GM12865 (cell line): ENCODE results near the gene AFDN.

Source experiments
- DNase-seq: peaks from one replicate; pipeline ENCODE4 v3.0.0; 2010; ENCODE audit warnings: low read depth
- H3K4me3 ChIP-seq: 2 replicates; pipeline ENCODE4 v1.5.1; 2011; ENCODE audit warnings: mild to moderate bottlenecking, low read depth, low read length, control low read depth
- CTCF ChIP-seq: IDR thresholded peaks from 2 replicates; pipeline ENCODE4 v1.5.1; 2011; ENCODE audit warnings: low read length, control low read depth, low read depth, inconsistent platforms; ENCODE audit not compliant: insufficient read depth; ENCODE audit errors: missing control alignments

AFDN gene

GRCh38 chr6:167981916-167982462 lies 155.3 kb downstream of the AFDN start:
- no peak for TF ChIP-seq CTCF
- DNase-seq = no peak

GRCh38 chr6:167984144-167984719 lies 157.5 kb downstream of the AFDN start:
- DNase-seq = no peak
- H3K4me3 ChIP-seq = no peak overlapping the region
- TF ChIP-seq CTCF = no peak

More at GRCh38 chr6:167981916-167982462, 155.3 kb downstream of the AFDN start:
- H3K4me3 ChIP-seq = no peak overlapping the region

DNA sequence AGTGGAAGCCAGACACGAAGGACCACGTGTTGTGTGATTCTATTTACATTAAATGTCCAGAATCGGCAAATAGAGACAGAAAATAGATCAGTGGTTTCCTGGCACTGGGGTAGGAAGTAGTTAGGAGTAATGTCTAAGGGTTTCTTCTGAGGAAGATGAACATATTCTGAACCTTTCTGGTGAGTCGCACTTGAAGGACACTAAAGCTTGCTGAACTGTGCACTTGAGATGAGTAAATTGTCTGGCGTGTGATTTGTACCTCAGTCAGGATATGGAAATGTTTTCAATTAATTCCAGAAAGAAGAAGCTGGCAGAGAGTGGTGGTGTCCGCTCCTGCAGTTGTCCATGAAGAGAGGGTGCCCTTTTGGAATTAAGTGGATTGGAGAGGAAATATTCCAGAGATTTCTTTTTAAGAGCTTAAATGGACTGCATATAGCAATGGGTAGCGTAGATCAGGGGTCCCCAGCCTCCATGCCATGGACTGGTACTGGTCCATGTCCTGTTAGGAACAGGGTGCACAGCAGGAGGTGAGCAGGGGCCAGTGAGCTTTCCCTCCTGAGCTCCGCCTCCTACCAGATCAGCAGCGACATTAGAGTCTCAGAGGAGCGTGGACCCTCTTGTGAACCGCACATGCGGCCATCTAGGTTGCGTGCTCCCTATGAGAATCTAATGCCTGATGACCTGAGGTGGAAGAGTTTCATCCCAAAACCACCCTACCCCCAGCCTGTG lies 158.3 kb downstream of the AFDN start:
- no peak for DNase-seq
- no peak overlapping the region for H3K4me3 ChIP-seq
- no peak for TF ChIP-seq CTCF

GRCh38 chr6:167985911-167986595 lies 159.3 kb downstream of the AFDN start:
- DNase-seq = no peak
- TF ChIP-seq CTCF = no peak
- H3K4me3 ChIP-seq = no peak overlapping the region

GRCh38 chr6:167987396-167988153 lies 160.9 kb downstream of the AFDN start:
- no peak for TF ChIP-seq CTCF
- no peak for DNase-seq
- H3K4me3 ChIP-seq = no peak overlapping the region

- DNase-seq = no peak
- no peak overlapping the region for H3K4me3 ChIP-seq
- no peak for TF ChIP-seq CTCF
These were observed 161.4 kb downstream of the AFDN start for GRCh38 chr6:167988154-167988495.
